NCI-H146 (cell line): Measurements from ENCODE around the gene GRID2.
"Not testable (repeated sequence)": the region's sequence is repeated elsewhere in the genome, so short reads cannot be mapped to it uniquely, and the experiment has no call there.

Source experiments
- DNase-seq: peaks from one replicate; lab custom pipeline; 2025; lab: John Stamatoyannopoulos, UW

The GRID2 gene

GRCh38 chr4:93529692-93530372, 1226.1 kb downstream of the GRID2 start:
- peak; percentile 3 for DNase-seq

GRCh38 chr4:93532234-93532633, 1228.5 kb downstream of the GRID2 start:
- DNase-seq, result no peak

- DNase-seq, result no peak
These were observed 1236.8 kb downstream of the GRID2 start for GRCh38 chr4:93540562-93540961.

- no peak for DNase-seq
These were observed 1258.1 kb downstream of the GRID2 start for GRCh38 chr4:93561842-93562241.

- DNase-seq, result no peak
These were observed 1265.0 kb downstream of the GRID2 start for GRCh38 chr4:93568758-93569157.

GRCh38 chr4:93573285-93573684, 1269.5 kb downstream of the GRID2 start:
- DNase-seq, result no peak

GRCh38 chr4:93578942-93579341, 1275.2 kb downstream of the GRID2 start:
- no peak for DNase-seq

- DNase-seq, result no peak
These were observed 1301.4 kb downstream of the GRID2 start for GRCh38 chr4:93605163-93605562.

- DNase-seq, result no peak
These were observed 1313.8 kb downstream of the GRID2 start for GRCh38 chr4:93617606-93618005.

GRCh38 chr4:93633721-93634120, 1330.0 kb downstream of the GRID2 start:
- no peak for DNase-seq

- no peak for DNase-seq
These were observed 1332.2 kb downstream of the GRID2 start for GRCh38 chr4:93635943-93636342.

GRCh38 chr4:93645120-93645519, 1341.4 kb downstream of the GRID2 start:
- no peak for DNase-seq

- peak; percentile 79 for DNase-seq
These were observed 1342.6 kb downstream of the GRID2 start for GRCh38 chr4:93646233-93646930.

GRCh38 chr4:93648258-93648657, 1344.5 kb downstream of the GRID2 start:
- DNase-seq, result no peak

GRCh38 chr4:93649828-93650227, 1346.1 kb downstream of the GRID2 start:
- no peak for DNase-seq

GRCh38 chr4:93654211-93654610, 1350.4 kb downstream of the GRID2 start:
- no peak for DNase-seq

GRCh38 chr4:93657527-93657926, 1353.8 kb downstream of the GRID2 start:
- DNase-seq, result no peak

GRCh38 chr4:93658443-93658842, 1354.7 kb downstream of the GRID2 start:
- DNase-seq, result no peak

GRCh38 chr4:93659629-93660028, 1355.9 kb downstream of the GRID2 start:
- no peak for DNase-seq

GRCh38 chr4:93660036-93660435, 1356.3 kb downstream of the GRID2 start:
- DNase-seq, result no peak

- DNase-seq, result no peak
These were observed 1366.7 kb downstream of the GRID2 start for GRCh38 chr4:93670434-93670833.

- DNase-seq, result no peak
These were observed 1367.3 kb downstream of the GRID2 start for GRCh38 chr4:93671093-93671492.

GRCh38 chr4:93676937-93677336, 1373.2 kb downstream of the GRID2 start:
- DNase-seq, result not testable (repeated sequence)

- DNase-seq, result no peak
These were observed 1380.8 kb downstream of the GRID2 start for GRCh38 chr4:93684571-93684970.
